NB4 (cell line): Measurements from ENCODE around the gene DOCK7.

Experiments
- DNase-seq: peaks from one replicate; pipeline ENCODE4 v3.0.0; 2010; ENCODE audit warnings: low read depth
- H3K4me3 ChIP-seq: one replicate; pipeline ENCODE4 v1.5.1; 2011; ENCODE audit warnings: mild to moderate bottlenecking, low read depth, low read length, moderate library complexity
- MYC ChIP-seq: IDR thresholded peaks from 2 replicates; pipeline ENCODE4 v1.6.1; 2011; ENCODE audit warnings: low read depth, low read length
- POLR2A ChIP-seq: IDR thresholded peaks from 2 replicates; pipeline ENCODE4 v1.6.1; 2011; ENCODE audit warnings: mild to moderate bottlenecking; ENCODE audit not compliant: insufficient read length; ENCODE audit errors: extremely low read depth
- TF ChIP-seq, protein P1 (sequence below): IDR thresholded peaks from one replicate; pipeline ENCODE4 v1.5.1; 2012; ENCODE audit warnings: low read depth, low read length
- TF ChIP-seq, protein P2 (sequence below): IDR thresholded peaks from 2 replicates; pipeline ENCODE4 v1.6.1; 2011; ENCODE audit warnings: low read depth, low read length

DOCK7 gene

DNA sequence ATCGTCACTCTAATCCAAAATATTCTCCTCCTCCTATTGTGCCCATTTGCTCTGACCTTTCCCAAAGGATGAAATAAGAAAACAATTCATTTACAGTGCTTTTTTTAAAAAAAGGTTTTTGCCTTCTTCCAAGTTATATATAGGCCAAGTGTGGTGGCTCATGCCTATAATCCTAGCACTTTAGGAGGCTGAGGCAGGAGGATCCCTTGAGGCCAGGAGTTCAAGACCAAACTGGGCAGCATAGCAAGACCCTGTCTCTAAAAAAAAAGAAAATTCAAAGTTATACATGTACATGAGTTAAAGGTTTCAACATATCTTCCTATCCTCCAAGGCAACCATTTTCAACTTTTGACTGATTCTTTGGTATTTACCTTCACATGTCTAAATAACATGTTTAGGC is 261.4 kb downstream of the DOCK7 start:
- DNase-seq, result no peak
- TF ChIP-seq, protein P1, sequence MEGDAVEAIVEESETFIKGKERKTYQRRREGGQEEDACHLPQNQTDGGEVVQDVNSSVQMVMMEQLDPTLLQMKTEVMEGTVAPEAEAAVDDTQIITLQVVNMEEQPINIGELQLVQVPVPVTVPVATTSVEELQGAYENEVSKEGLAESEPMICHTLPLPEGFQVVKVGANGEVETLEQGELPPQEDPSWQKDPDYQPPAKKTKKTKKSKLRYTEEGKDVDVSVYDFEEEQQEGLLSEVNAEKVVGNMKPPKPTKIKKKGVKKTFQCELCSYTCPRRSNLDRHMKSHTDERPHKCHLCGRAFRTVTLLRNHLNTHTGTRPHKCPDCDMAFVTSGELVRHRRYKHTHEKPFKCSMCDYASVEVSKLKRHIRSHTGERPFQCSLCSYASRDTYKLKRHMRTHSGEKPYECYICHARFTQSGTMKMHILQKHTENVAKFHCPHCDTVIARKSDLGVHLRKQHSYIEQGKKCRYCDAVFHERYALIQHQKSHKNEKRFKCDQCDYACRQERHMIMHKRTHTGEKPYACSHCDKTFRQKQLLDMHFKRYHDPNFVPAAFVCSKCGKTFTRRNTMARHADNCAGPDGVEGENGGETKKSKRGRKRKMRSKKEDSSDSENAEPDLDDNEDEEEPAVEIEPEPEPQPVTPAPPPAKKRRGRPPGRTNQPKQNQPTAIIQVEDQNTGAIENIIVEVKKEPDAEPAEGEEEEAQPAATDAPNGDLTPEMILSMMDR, result no peak
- no peak for TF ChIP-seq MYC
- TF ChIP-seq POLR2A, result no peak
- TF ChIP-seq, protein P2, sequence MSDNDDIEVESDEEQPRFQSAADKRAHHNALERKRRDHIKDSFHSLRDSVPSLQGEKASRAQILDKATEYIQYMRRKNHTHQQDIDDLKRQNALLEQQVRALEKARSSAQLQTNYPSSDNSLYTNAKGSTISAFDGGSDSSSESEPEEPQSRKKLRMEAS, result no peak
- H3K4me3 ChIP-seq, result no peak overlapping the region

DNA sequence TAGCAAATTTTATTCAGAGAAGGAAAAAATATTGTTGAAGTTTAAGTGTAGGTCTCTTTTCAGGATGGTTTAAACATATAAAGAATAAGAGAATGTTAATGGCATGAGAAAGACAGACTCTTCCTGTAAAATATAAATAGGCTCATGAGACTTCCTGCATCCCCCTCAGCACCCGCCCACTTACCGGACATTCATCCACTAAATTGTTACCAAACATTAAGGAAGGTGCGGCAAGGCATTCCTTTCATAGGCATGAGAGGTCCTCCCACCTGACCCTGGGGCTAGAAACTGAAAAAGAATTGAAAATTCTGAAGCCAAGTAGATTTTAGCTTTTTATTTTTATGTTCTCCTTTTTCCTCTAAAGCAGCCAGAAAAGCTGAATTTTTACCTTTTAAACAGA is 261.9 kb downstream of the DOCK7 start:
- no peak for TF ChIP-seq POLR2A
- no peak for TF ChIP-seq MYC
- TF ChIP-seq, protein P2, result no peak
- TF ChIP-seq, protein P1, result no peak
- no peak for DNase-seq
- no peak overlapping the region for H3K4me3 ChIP-seq

DNA sequence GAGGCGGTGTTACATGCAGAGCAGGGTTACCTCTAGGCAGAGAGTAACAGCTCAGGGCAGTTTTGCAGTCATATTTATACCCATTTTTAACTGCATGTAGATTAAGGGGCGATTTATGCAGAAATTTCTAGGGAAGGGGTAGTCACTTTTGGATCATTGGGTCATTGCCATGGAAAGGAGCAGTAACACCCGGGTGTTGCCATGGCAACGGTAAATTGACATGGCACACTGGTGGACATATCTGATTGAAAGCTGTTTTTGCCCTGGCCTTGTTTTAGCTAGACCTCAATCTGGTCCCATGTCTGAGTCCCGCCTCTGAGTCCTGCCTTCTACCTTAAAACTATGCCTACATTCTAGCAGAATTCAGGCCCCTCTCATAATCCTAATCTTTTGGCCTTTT is 263.1 kb downstream of the DOCK7 start:
- TF ChIP-seq POLR2A, result no peak
- no peak for TF ChIP-seq MYC
- TF ChIP-seq, protein P2, result no peak
- TF ChIP-seq, protein P1, result no peak
- no peak overlapping the region for H3K4me3 ChIP-seq
- no peak for DNase-seq

DNA sequence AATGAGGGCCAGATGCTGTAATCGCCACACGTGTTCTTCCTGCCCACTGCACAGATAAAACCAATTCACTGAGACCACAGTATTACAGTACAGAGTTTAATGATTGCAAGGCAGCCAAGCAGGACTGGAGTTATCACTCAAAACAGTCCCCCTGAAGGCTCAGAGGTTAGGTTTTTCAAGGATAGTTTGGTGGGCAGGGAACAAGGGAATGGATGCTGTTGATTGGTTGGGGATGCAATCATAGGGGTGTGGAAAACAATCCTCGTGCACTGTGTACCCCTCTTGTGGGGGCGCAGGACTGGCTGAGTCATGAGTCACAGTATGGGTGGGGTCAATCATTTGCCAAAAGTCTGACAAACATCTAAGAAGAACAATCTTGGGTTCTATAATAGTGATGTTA is 263.8 kb downstream of the DOCK7 start:
- TF ChIP-seq, protein P2, result no peak
- TF ChIP-seq, protein P1, result no peak
- TF ChIP-seq MYC, result no peak
- no peak for TF ChIP-seq POLR2A
- no peak for DNase-seq
- no peak overlapping the region for H3K4me3 ChIP-seq

DNA sequence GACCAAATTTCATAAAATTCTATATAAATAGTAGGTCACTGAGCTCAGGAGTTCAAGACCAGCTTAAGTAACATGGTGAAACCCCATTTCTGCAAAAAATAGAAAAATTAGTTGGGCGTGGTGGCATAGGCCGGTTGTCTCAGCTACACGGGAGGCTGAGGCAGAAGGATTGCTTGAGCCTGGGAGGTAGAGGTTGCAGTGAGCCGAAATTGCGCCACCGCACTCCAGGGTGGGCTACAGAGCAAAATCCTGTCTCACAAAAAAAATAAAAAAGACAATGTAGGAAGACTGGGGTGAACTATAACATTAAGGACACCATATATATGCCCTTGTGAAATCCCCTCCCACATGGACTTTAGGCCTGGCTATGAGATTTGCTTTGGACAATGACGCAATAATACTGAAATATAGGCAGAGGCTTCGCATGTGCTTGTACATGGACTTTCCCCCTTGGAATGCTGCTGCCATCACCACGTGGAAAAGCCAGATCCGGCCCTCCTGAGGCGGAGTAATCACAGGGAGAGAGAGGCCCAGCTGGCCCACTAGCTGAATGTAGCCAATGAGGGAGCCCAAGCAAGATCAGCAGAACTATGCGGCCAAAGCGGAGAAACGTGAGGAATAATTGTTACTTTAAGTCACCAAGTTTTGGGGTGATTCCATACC is 264.5 kb downstream of the DOCK7 start:
- no peak overlapping the region for H3K4me3 ChIP-seq
- DNase-seq, result no peak
- TF ChIP-seq, protein P2, result no peak
- TF ChIP-seq, protein P1, result no peak
- no peak for TF ChIP-seq POLR2A
- TF ChIP-seq MYC, result no peak
